GM21360 (cell line): ENCODE measurements around the gene KCNMA1.

Experiments
- ATAC-seq: cut with Tn5 transposase; IDR thresholded peaks from one replicate; pipeline ENCODE4 v1.9.1; 2021; ENCODE audit warnings: mild to moderate bottlenecking, moderate library complexity; ENCODE audit not compliant: unreplicated experiment

Gene KCNMA1

DNA sequence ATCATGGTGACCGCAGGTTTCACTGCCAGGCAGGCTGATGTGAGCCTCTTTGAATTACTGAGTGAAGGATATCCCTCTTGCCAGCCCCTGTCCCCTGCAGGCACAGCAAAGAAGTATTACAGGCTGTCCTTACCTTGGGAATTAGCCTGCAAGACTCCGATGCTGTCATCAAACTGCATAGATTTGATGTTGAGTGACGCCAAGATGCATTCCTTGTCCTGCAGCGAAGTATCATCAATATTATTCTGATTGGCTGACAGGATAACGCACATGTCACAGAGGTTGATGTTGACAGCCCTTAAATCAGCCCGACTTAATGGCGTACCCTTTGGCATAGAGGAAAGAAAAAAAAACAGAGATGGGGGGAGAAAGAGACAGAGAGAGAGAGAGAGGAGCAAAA lies 693.0 kb downstream of the KCNMA1 start:
- ATAC-seq, result no peak

DNA sequence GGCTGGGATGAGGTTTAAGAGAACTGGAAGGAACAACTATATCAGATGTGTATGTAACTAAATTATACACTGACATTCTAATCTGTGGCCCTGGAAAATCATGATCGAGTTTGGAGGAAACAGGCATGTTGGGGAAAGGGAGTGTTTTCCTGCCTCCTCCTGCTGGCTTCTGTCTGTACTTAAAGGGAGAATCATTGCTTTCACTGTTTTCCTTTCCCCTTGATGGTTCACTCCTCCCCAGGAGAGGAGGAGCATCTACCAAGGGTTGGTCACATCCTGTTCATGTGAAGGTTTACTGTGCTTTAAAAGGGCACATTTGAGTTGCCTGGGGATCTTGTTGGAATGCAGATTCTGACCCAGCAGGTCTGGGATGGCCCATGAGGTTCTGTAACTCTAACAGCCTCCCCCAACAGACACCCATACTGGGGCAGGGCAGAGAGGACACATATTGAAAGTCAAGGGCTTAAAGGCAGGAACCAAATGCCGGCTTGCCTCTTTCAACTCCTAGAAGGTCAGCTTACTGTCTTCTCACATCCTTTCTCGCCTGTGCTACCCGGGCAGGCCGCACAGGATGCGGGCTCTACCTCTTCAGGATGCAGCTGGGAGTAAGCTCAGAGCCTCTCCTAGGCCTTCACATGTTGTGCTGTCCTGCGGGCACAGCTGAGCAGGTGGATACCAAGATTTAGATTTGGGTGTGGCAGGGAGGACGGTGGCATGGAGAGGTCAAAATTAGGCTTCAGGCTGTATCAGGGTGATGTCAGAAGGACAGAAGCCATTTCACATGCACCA lies 694.8 kb downstream of the KCNMA1 start:
- no peak for ATAC-seq

DNA sequence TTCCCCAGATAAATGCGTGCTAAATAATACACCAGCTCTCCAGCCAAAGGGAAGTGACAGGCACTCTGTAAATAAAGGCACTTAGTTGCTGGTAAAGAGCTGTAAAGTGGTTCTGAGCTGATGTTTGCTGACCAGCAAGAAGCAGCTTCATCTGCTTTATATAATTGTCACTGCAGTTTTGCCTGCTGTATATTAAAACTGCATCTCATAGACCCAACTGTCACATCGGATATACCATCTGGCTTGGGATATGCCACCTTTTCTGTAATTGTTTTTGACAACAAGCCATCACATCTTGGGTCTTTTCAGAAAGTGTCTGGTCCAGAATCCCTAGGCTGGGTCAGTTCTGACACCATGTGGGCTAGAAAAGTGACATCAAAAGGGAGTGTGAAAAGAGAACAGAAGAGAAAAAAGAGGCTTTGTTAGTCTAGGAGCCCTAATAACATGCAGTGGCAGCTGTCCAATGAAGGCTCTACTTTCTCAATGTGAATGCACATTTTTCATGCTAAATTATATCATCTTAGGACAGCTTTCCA lies 697.6 kb downstream of the KCNMA1 start:
- no peak for ATAC-seq

DNA sequence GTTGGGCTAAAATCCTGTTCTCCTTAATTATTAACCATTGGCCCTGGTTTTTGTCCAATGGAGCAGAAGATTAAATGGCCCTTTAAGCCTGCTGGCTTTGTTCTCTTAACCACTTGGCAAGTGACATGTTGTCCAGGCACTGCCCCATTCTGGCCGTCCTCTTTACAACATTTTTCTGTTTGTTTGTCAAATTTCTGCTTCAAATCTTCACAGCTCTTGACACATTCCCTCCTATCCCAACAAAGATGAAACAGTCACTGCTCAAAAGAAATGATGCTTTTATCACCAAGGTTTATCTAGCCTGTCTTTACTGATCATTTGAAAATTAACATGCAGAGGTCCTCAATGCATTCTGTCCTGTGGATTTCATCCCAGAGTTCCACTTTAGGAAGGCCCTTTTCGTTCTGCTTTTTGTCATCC lies 700.4 kb downstream of the KCNMA1 start:
- ATAC-seq, result no peak

DNA sequence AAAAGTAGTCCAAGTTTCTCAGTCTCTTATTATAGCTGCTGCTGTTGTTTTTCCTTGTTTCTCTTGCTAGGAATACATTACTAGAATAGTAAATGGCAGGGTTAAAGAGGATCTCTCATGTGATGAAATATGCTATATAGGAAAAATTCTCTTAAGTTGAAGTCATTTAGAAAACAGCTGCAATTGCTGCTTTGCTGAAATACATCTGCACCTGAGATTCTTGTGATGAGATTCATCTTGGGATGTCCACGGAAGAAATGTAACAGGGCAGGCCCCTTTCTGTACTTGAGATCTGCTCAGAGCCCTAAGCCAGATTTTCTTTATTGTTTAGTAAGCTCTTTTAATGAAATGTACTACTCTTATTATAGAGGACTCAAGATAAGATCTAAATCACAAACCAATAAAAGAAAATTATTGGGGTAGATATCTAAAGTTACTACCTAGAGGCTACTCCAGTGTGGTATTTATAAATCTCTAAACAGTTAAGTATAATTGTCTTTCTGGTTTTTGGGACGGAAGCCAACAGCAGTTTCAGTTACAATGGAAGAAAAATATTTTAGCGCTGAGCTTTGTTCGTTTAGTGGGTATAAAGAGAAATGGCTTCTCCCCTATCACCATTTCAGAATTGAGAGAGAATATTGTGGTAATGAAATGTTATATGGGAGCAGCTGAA lies 701.5 kb downstream of the KCNMA1 start:
- ATAC-seq, result no peak

DNA sequence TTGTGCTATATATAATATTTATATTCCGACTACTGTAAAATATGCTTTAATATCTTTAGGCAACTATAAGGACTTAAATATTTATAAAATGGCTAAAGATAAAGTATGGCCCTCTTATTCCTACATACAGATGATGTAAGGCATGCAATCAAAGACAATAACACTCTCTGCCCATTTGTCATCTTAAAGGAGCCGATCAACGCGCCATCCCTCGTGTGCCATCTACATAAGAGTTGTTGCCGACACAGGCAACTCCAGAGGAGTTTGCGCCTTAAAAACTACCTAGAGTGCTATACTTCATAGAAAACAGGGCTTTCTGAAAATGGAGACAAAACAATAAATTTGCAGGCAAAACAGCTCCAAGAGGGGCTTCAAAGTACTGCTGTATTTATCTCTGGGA lies 709.0 kb downstream of the KCNMA1 start:
- no peak for ATAC-seq

DNA sequence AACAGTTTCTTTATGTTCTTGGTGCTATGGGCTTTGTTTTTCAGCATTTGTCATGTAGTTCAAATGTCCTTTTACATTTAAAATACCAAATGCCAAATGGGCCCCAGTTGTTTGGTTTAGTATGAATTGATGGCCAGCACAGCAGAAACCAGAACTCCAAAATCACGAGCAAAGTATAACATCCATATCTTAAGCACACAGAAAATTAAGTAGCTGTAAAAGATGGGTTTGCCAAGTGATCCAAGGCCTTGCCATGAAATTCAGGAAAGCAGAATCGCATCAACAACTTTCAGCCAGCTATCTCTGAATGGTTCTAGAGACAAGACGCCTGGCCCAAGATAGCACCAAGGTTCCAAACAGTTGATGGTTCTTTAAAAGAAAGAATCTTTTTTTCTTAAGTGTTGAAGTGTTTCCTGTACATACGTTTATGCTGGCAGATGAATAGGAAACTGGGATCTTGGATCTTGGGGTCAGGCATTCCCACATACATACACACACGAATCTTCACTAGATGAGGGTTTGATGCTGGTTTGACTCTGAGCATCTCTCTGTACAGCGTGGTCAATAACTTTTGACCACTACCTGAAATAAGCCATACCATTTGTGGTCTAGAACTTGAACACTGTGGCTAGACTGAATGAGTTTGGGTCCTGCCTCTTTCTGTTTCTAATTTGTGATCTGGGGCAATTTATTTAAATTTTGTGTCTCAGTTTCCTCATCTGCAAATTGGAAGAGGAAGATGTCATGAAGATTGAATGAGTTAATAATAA lies 711.8 kb downstream of the KCNMA1 start:
- no peak for ATAC-seq

DNA sequence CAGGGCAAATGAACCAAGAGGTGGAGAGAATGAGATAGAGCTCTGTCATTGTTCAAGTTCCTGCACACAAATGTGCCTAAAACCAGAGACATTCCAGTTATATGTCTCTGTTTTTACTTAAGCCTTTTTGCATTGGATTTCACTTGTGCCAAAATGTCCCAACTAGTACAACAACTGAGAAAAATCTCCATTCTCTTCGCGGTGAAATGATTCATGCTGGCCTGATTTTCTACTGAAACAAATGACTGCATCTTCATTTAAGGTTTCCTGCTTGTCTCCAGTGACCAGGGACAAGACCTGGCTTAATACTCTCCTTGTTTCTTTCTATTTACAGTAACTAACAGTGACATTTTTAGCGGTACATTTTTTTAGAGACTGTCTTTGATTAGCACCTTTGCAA lies 714.9 kb downstream of the KCNMA1 start:
- ATAC-seq, result no peak

DNA sequence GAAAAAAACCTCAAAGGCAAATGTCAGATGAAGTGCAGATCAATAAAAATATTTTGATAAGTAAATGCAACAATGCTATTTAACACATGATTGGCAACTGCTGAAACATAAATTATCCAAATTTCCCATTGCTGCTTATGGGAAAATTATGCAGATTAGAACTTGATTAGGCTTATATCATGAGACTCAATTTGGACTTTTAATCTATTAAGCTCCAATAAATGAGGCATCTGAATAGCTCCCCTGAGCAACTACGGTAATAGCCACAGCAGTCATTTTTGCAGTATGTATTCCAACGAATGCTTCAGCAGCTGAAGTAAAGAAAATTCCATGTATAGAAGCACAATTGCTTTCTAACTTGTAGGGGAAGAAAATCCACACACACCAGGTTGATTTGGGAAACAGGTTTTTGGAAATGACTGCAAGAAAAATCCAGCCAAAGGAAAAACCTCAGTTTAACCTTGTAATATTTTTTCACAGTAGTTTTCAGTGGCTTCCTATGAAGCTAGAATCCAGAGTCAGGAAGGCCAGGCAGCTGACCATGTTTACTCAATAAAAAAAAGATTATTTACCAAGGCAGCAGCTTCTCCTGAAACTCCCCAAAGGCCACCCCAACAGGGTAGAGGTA lies 716.1 kb downstream of the KCNMA1 start:
- no peak for ATAC-seq

DNA sequence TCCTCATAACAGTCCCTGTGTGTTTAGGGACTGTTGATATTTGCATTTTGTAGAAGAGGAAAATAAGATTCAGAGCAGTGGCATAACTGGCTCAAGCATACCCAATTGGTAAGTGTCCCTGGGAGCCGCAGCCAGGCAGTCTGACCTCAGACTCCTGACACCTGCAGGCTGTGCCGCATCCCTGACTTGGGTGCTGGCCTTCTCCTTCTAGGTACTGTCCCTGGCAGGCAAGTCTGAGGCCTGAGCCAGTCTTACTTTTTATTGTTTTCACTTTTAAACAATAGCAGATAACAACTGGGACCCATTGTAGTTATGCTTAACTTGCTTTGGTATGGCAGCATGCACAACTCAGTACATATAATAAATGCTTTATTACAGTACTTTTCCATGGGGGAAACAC lies 717.0 kb downstream of the KCNMA1 start:
- no peak for ATAC-seq

DNA sequence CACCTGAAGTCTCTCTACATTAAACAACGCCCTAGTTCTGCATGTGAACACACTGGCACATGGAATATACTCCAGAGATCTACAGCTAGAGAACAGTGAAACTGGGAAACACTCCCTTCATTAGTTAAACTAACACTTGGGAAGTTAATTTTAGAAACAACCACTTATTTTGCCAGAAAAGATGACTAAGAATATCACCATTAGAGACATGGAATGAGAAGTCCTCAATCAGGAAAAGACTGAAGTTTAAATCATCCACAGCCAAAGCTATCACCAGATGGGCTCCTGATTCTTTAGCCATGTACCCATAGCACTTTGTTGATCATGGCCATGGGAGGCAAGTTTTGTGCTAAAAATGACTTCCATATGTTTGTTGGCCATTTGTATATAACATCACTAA lies 719.5 kb downstream of the KCNMA1 start:
- ATAC-seq, result no peak

DNA sequence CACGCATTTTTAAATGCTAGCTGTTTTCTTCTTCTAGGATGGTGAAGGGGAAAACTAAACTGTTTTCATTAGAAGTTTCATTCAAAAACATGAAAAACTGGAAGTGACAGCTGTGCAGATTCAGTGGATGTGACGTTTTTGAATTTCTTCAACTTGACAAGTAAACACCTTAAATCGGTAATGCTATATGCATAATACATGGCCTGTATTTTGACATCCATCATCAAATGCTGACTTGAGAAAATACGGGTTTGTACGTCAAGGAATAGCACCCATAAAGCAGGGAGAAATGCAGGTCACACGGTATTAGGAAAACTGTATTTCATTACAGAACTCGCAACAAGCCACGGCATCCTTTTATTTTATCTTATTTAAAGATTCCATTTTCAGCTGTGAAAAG lies 720.5 kb downstream of the KCNMA1 start:
- no peak for ATAC-seq

DNA sequence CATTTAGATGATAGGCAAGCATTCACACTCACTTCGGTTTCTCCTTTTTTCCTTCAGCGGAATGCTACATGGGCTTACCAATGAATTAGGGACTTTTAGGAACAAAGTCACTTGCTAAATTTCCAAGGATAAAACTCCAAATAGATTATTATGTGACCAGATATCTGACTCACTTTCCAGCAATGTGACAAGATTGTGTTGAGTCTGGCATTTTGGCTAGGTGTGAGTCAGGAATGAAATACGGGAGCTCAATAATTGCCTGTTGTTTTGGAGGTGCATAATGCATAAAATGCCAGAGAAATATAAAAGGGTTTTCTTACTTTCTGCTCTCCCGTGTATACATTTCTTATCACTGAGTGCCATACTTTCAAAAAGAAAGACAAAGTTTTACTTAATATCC lies 721.1 kb downstream of the KCNMA1 start:
- no peak for ATAC-seq

DNA sequence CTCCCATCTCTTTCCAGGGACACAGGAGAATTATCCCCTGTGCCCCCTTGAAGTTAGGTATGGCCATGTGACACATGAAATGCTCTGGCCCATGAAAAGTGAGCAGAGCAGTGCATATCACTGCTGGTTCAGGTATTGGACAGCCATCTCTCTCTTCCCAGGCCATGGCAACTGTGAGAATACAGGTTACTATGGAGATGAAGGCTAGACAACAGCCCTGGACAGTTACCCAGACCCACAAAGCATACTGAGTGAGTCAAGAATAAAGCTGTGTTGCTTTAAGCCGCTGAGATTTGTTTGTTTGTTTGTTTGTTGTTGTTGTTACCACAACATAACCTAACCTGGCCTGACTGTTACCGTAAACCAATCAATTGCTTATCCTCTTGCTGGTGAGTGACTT lies 722.3 kb downstream of the KCNMA1 start:
- ATAC-seq, result no peak

DNA sequence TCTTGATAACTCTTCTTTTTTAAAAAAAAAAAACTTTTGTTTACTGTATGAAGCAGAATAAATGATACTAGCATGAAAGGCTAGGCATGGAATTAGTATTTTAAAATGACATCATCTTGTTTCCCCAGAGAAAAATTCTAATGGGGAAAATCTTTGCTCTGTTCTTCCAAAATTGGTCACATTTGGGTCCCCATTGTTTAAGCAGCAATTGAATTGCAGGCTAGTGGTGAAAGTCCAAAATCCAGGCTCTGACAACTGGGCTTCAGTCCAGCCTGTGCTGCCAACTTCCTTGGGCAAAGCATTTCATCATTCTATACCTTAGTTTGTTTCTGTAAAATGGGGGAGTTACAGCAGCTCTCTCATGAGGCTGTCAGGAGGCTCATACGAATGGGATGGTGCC lies 726.4 kb downstream of the KCNMA1 start:
- no peak for ATAC-seq

DNA sequence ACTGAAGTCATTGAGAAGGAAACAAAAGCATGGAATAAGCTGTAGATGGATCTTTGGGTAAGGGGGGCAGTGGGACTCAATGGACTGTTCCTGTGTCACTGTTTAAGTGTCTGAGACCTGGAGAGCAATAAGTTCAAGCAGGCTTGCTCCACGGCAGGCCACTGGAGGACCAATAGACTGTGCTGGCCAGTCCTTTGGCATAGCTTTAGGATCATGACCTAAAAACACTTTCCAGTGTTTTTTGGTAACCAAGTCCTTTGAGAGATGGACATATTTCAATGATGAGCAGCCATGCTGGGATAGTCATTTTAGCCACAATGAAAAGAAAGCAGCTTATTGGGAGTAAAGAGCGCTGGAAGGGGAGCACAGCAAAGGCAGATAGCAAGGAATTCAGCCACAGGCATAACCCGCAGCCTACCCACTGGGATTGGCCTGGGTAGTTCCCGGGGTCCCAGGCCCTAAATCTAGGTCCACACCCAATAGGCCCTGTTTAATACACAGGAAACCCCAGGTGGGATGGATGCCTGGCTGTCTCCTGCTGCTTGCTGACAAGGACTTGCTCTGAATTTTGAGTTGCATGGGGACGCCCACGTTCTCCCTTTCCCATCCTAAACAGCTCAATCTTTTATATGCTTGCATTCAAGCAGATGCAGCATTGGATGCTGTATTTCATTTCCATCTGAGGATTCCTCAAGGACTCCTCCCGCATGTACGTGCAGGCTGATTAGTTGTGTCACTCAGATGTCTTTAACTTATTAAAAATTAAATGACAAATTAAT lies 727.2 kb downstream of the KCNMA1 start:
- no peak for ATAC-seq

DNA sequence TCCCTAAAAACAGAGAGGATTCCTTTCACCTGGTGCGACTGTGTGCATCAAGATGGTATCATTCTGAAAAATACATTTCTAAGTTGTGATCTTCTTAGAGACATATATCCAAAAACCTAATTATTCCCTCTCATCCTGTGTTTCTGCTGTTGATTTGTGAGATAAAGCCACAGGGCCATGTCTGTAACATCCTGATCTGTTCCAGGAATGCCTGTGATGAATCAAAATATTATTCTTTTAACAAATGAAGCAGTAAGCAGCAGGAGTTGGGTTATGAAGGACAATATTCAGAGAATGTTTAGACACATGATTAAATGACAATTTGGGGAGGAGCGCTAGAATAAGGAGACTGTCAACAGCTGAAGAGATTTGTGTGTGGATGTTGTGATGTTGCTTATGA lies 731.4 kb downstream of the KCNMA1 start:
- ATAC-seq, result no peak

DNA sequence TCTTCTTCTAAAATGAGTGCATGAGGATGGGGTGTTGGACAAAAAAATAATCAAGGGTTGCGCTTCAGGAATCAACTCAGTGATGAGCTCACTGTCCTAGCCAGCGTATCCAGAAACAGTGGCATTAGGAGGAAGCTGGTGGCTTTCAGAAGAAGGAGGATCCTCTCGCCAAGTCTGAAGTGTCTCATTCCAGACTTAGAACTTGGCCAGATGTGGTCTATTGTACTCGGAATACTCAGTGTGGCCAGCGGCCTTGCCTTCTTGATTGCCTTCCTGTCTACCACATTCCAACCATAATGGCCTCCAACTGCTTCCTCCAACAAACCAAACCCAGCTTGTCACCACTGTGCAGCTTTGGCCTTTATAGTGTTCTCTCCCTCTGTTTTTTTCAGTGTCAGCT lies 732.4 kb downstream of the KCNMA1 start:
- no peak for ATAC-seq

DNA sequence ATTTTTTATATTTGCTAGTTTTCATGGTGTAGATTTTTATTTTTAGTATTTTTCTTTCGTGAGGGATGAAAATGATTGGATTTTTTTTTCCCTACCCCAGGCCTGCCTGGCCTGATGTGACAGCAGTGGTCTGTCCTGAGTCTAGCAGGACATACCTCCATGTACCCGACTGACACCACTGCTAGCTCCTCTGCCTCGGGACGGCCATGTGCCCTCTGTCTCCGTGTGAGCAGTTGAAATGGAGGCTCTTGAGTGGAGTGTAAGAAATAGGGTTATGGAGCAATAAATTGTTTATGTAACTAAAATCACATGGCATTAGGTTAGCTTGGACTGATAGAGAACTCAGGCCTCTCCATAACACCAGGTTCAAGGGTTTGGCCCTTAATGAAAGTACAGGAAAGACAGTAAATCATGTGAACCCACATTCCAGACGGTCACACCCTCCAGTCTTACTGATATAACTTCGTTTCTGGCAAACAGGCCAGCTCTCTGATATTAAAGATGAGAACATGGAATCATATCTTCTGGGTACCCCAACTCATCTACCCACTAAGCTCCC lies 734.1 kb downstream of the KCNMA1 start:
- ATAC-seq, result no peak

DNA sequence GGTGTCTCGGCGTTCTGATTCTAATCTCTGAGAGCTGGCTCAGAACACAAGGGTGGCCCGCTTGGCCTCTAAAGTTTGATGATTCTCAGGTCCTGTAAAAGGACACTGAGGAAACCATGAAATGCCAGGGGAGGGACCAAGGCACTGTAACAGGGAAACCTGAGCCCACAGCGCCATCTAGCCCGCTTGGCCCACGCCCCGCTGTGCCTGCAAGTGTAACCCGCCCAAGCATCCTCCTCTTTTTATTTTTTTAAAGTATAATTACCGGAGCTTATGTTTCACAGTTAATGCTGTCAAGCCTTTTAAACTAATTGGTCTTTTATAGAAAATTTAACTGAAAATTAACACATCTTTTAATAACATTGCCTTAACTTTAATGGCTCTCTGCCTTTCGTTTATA lies 734.7 kb downstream of the KCNMA1 start:
- ATAC-seq, result peak; percentile 60
